H1 (cell line): ENCODE results near the gene MAP4K1. TPM values are rescaled to one million over a fixed set of nuclear protein-coding genes. Genes with fewer than 3 reads are reported as not detected.

Experiments
- CTCF ChIA-PET: fragments of 300-600 bp; sonication (Branson Sonifier 250); formaldehyde crosslinking; loops from one replicate; lab custom pipeline; 2021; ENCODE audit not compliant: partially characterized antibody; lab: Charles Lee
- POLR2A ChIA-PET: fragments of 300-600 bp; sonication (Branson Sonifier 250); formaldehyde crosslinking; loops from one replicate; lab custom pipeline; 2021; ENCODE audit warnings: inconsistent platforms; ENCODE audit not compliant: partially characterized antibody; lab: Charles Lee
- DNase-seq, 2 experiments: peaks; one replicate each; pipeline versions ENCODE4 v3.0.0 to v3.0.0-alpha.2; 2010 to 2022; ENCODE audit warnings: low spot score in 2 of 2, low read depth in 1 of 2, mixed read lengths in 1 of 2
- FAIRE-seq: peaks from 2 replicates; lab custom pipeline; 2011; peaks lifted over from hg19 to GRCh38; lab: Jason Lieb, UNC
- H2AFZ ChIP-seq: 2 replicates; pipeline ENCODE4 v1.8.1; 2012; ENCODE audit warnings: low read length, inconsistent platforms
- H2AK5ac ChIP-seq: 2 replicates; pipeline ENCODE4 v1.6.1; 2013; ENCODE audit warnings: low read depth, low read length
- H2BK120ac ChIP-seq: replicated peaks from 2 replicates; pipeline ENCODE3; 2013; ENCODE audit warnings: low read depth, low read length, inconsistent platforms
- H2BK12ac ChIP-seq: 2 replicates; pipeline ENCODE4 v1.6.1; 2013; ENCODE audit warnings: low read depth, low read length
- H2BK15ac ChIP-seq: 2 replicates; pipeline ENCODE4 v1.6.1; 2013; ENCODE audit warnings: low read length
- H2BK20ac ChIP-seq: 2 replicates; pipeline ENCODE4 v1.6.1; 2013; ENCODE audit warnings: low read length
- H2BK5ac ChIP-seq: 2 replicates; pipeline ENCODE4 v1.6.1; 2013; ENCODE audit warnings: low read depth, low read length
- H3K14ac ChIP-seq: 2 replicates; pipeline ENCODE4 v1.6.1; 2013; ENCODE audit warnings: inconsistent platforms; ENCODE audit not compliant: insufficient read length
- H3K18ac ChIP-seq: 2 replicates; pipeline ENCODE4 v1.6.1; 2013; ENCODE audit warnings: low read length; ENCODE audit errors: extremely low read depth
- H3K23ac ChIP-seq: 2 replicates; pipeline ENCODE4 v1.6.1; 2013; ENCODE audit warnings: inconsistent platforms; ENCODE audit not compliant: insufficient read length
- H3K23me2 ChIP-seq: 2 replicates; pipeline ENCODE4 v1.6.1; 2013; ENCODE audit warnings: low read depth, low read length
- H3K27ac ChIP-seq: 2 replicates; pipeline ENCODE4 v1.6.1; 2011; ENCODE audit warnings: low read depth, low read length, inconsistent platforms
- H3K27me3 ChIP-seq, 4 experiments: replicated peaks in 1 of 4; 1 replicate in 1 of 4; 2 replicates in 3 of 4; pipeline versions ENCODE4 v1.6.1 to v1.8.1; 2011 to 2013; ENCODE audit warnings: low read length in 3 of 4, mild to moderate bottlenecking in 3 of 4, inconsistent platforms in 2 of 4, mixed read lengths in 2 of 4, moderate library complexity in 1 of 4; ENCODE audit not compliant: control insufficient read depth in 3 of 4, insufficient read depth in 3 of 4; ENCODE audit errors: extremely low read depth in 1 of 4
- H3K36me3 ChIP-seq, 4 experiments: 2 replicates each; pipeline versions ENCODE4 v1.6.1 to v1.8.1; 2011 to 2013; ENCODE audit warnings: mild to moderate bottlenecking in 4 of 4, low read length in 3 of 4, moderate library complexity in 2 of 4, control low read depth in 1 of 4, inconsistent platforms in 1 of 4; ENCODE audit not compliant: insufficient read depth in 4 of 4, control insufficient read depth in 2 of 4
- H3K4ac ChIP-seq: replicated peaks from 2 replicates; pipeline ENCODE3; 2013; ENCODE audit warnings: low read length, low read depth, mixed read lengths, inconsistent platforms; ENCODE audit not compliant: insufficient read length
- H3K4me1 ChIP-seq, 4 experiments: replicated peaks in 1 of 4; 1 replicate in 1 of 4; 2 replicates in 3 of 4; pipeline versions ENCODE4 v1.6.1 to v1.8.1; 2011 to 2013; ENCODE audit warnings: low read length in 3 of 4, inconsistent platforms in 2 of 4, mixed read lengths in 1 of 4; ENCODE audit not compliant: insufficient read depth in 4 of 4, control insufficient read depth in 3 of 4
- H3K4me2 ChIP-seq, 2 experiments: 2 replicates each; pipeline versions ENCODE4 v1.6.1 to v1.8.1; 2011 to 2013; ENCODE audit warnings: low read depth in 2 of 2, low read length in 2 of 2, control low read depth in 1 of 2, inconsistent platforms in 1 of 2, mild to moderate bottlenecking in 1 of 2; ENCODE audit not compliant: insufficient read depth in 1 of 2
- H3K4me3 ChIP-seq, 4 experiments: fragments of 200-600, 300-600 bp in 1 of 4; sonication (generic), shearing (Covaris generic), sonication (Bioruptor Twin) in 1 of 4; 2 replicates each; pipeline versions ENCODE4 v1.5.1 to v1.8.1; 2011 to 2016; ENCODE audit warnings: low read length in 4 of 4, low read depth in 3 of 4, control low read depth in 2 of 4, inconsistent platforms in 2 of 4, mild to moderate bottlenecking in 2 of 4, mixed read lengths in 1 of 4, moderate library complexity in 1 of 4; ENCODE audit not compliant: insufficient read depth in 2 of 4; ENCODE audit errors: extremely low read depth in 1 of 4
- H3K56ac ChIP-seq: replicated peaks from 2 replicates; pipeline ENCODE3; 2013; ENCODE audit warnings: low read depth, mild to moderate bottlenecking, mixed read lengths, low read length, inconsistent platforms; ENCODE audit not compliant: insufficient read length
- H3K79me1 ChIP-seq: 2 replicates; pipeline ENCODE4 v1.6.1; 2013; ENCODE audit warnings: low read depth, low read length, control low read depth
- H3K79me2 ChIP-seq, 2 experiments: 2 replicates each; pipeline versions ENCODE4 v1.6.1 to v1.8.1; 2012 to 2013; ENCODE audit warnings: low read length in 2 of 2, mild to moderate bottlenecking in 2 of 2, inconsistent platforms in 1 of 2; ENCODE audit not compliant: insufficient read depth in 2 of 2, control insufficient read depth in 1 of 2
- H3K9ac ChIP-seq, 4 experiments: replicated peaks in 1 of 4; 1 replicate in 1 of 4; 2 replicates in 3 of 4; pipeline versions ENCODE4 v1.6.1 to v1.8.1; 2011 to 2013; ENCODE audit warnings: low read depth in 3 of 4, low read length in 3 of 4, control low read depth in 2 of 4, mild to moderate bottlenecking in 2 of 4, moderate library complexity in 2 of 4, inconsistent platforms in 1 of 4; ENCODE audit errors: extremely low read depth in 1 of 4
- H3K9me3 ChIP-seq, 2 experiments: 2 replicates each; pipeline versions ENCODE4 v1.6.1 to v1.8.1; 2012 to 2013; ENCODE audit warnings: mild to moderate bottlenecking in 2 of 2, moderate library complexity in 2 of 2, control low read depth in 1 of 2, inconsistent platforms in 1 of 2, low read depth in 1 of 2, low read length in 1 of 2, mixed read lengths in 1 of 2; ENCODE audit not compliant: insufficient read depth in 2 of 2
- H4K20me1 ChIP-seq, 2 experiments: replicated peaks in 1 of 2; 2 replicates each; pipeline versions ENCODE3 to v1.8.1; 2011 to 2013; ENCODE audit warnings: inconsistent platforms in 2 of 2, low read length in 2 of 2, mild to moderate bottlenecking in 1 of 2; ENCODE audit not compliant: insufficient read depth in 2 of 2, control insufficient read depth in 1 of 2
- H4K5ac ChIP-seq: 2 replicates; pipeline ENCODE4 v1.6.1; 2013; ENCODE audit warnings: low read length, low read depth, mixed read lengths, inconsistent platforms; ENCODE audit not compliant: insufficient read length
- H4K8ac ChIP-seq: 2 replicates; pipeline ENCODE4 v1.8.0; 2013; ENCODE audit warnings: mild to moderate bottlenecking, moderate library complexity, low read length, inconsistent platforms; ENCODE audit not compliant: insufficient read depth; ENCODE audit errors: extremely low read depth
- H4K91ac ChIP-seq: replicated peaks from 2 replicates; pipeline ENCODE3; 2013; ENCODE audit warnings: low read length, mixed read lengths, inconsistent platforms; ENCODE audit not compliant: insufficient read length
- RXRA ChIP-seq: IDR thresholded peaks from 2 replicates; pipeline ENCODE4 v1.6.1; 2011; ENCODE audit warnings: low read depth, mild to moderate bottlenecking, low read length, moderate library complexity; ENCODE audit not compliant: insufficient read depth
- WGBS, 2 experiments: shearing (Covaris generic) in 1 of 2; methylation state at CpG; one replicate each; pipeline versions ENCODE4 v1.1.6 to v1.1.7; 2013 to 2015; ENCODE audit warnings: low lambda C conversion rate in 2 of 2, mixed read lengths in 2 of 2, inconsistent platforms in 1 of 2, low coverage in 1 of 2, missing lambda C conversion rate in 1 of 2; ENCODE audit not compliant: insufficient replicate concordance in 2 of 2, insufficient coverage in 1 of 2, insufficient read length in 1 of 2; ENCODE audit errors: extremely low coverage in 1 of 2, missing lambda C conversion rate in 1 of 2; 5-methylcytosine and 5-hydroxymethylcytosine counted together
- polyA plus RNA-seq, 7 experiments: library from polyadenylated mRNA; depleted of rRNA in 3 of 7; stranded (reverse) in 5 of 7; unstranded in 2 of 7; fragments of >200 nt in 5 of 7; fragments of 200-250 nt in 2 of 7; gene quantifications; 1 replicate in 5 of 7; 2 replicates in 1 of 7; 4 replicates in 1 of 7; pipeline versions ENCODE4 v1.2.1 to v1.2.3, GENCODE V29; 2011 to 2013; ENCODE audit warnings: missing spikeins in 2 of 7, mixed read lengths in 2 of 7
- total RNA-seq: library from RNA; stranded (reverse); fragmentation: NEBNext Ultra II Directional; extraction: Animal tissue kit (Norgen Biotek cat#: 25700); gene quantifications from 2 replicates; pipeline ENCODE4 v1.2.1, GENCODE V29; 2021

MAP4K1 gene
- total and polyA plus RNA-seq, 2 of the 8 experiments (the other 6 are each of a cell fraction or from before 2014, with no cell fraction given): 9.0 to 10.4 TPM

DNA sequence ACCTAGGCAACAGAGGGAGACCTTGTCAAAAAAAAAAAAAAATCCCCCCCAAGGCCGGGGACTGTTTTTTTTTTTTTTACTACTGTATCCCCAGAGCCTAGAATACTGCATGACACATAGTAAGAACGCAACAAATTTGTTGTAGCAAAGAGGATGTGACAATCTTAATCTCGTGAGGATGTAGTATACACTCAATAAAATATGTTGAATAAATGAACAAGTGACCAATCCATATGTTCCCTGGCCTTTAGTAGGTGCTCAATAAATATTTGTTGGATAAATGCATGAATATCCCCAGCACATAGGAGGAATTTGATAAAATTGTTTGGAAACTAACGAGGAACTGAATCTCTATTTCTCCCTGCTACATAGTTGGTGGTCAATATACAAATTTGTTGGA lies 75.7 kb downstream of the MAP4K1 start:
- no peak for FAIRE-seq
- H3K27ac ChIP-seq: no peak overlapping the region
- H3K36me3 ChIP-seq: no peaks in the 10 kb centered on the region; a peak in 2 of 8 replicates
- peaks cover 0 to 2% of the 10 kb centered on the region in 2 experiments for H4K20me1 ChIP-seq
- H3K14ac ChIP-seq: no peak overlapping the region
- no peak overlapping the region for H3K4me2 ChIP-seq
- H3K4ac ChIP-seq: no peak overlapping the region
- H3K23me2 ChIP-seq: no peaks in the 10 kb centered on the region; the same call in 1 of the 2 replicates
- H2BK12ac ChIP-seq: no peak overlapping the region
- no peak overlapping the region for H2BK5ac ChIP-seq
- H3K4me3 ChIP-seq: no peak overlapping the region
- H4K8ac ChIP-seq: no peak overlapping the region
- CTCF ChIA-PET: no interaction called here
- no peaks in the 10 kb centered on the region for H3K79me2 ChIP-seq
- H3K9ac ChIP-seq: no peak overlapping the region
- no peak overlapping the region for H2AK5ac ChIP-seq
- no peak overlapping the region for H2BK20ac ChIP-seq
- no peak overlapping the region for H3K23ac ChIP-seq
- POLR2A ChIA-PET: no interaction called here
- no peaks in the 10 kb centered on the region; a peak in 1 of 4 replicates for H3K9me3 ChIP-seq
- no peaks in the 10 kb centered on the region for H3K4me1 ChIP-seq
- no peaks in the 10 kb centered on the region for H3K27me3 ChIP-seq
- no peak for DNase-seq
- no peak for TF ChIP-seq RXRA
- H2BK120ac ChIP-seq: no peak overlapping the region
- no peak overlapping the region for H3K56ac ChIP-seq
- H4K5ac ChIP-seq: no peak overlapping the region
- no peak overlapping the region for H4K91ac ChIP-seq
- WGBS, 2 experiments: 94% methylated on average over 4 of the region's 4 CpGs; no CpG with 5 or more reads in 1 of the 2 experiments
- H2AFZ ChIP-seq: no peak overlapping the region
- no peaks in the 10 kb centered on the region for H3K79me1 ChIP-seq
- H3K18ac ChIP-seq: no peak overlapping the region
- H2BK15ac ChIP-seq: no peak overlapping the region
